CD4-positive, alpha-beta T cell treated with Interleukin-17A for 4 hours (primary cell): ENCODE measurements around the gene DOCK2.
"Not testable (repeated sequence)": the region's sequence is repeated elsewhere in the genome, so short reads cannot be mapped to it uniquely, and the experiment has no call there.

ENCODE experiments used
- DNase-seq: peaks from one replicate; pipeline ENCODE4 v3.0.0-alpha.2; 2020; ENCODE audit warnings: mixed read lengths

Gene DOCK2

DNA sequence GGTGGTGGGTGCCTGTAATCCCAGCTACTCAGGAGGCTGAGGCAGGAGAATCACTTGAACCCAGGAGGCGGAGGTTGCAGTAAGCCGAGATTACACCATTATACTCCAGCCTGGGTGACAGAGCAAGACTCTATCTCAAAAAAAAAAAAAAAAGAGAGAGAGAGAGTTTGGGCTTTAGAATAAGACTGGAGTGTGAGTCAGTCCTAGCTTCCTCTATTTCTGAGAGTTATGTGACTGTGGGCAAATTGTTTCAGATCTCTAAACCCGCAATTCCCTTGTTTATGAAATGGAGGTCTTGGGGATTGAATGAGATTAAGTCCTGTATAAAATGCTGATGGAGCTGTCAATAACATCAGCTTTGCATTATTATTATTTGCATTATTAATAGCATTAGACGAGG, 316.1 kb downstream of the DOCK2 start:
- DNase-seq = not testable (repeated sequence)

DNA sequence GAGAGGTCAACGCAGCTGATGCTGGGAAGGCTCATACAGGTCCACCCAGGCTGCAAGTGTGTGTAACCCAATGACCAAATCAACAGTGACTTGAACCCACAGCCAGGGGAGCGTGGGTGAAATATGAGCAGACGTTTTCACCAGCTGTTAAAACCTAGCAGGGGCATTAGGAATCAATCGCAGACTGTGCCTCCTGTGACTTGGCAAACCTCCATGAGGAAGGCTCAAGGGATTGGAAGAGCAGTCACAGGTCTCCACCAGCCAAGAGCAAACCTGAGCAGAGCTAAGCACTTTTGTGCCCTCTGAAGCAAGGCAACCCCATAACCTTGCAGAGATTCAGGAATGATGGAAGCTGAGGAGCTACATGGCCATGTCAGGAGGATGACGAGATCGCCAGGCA, 317.7 kb downstream of the DOCK2 start:
- DNase-seq = no peak

DNA sequence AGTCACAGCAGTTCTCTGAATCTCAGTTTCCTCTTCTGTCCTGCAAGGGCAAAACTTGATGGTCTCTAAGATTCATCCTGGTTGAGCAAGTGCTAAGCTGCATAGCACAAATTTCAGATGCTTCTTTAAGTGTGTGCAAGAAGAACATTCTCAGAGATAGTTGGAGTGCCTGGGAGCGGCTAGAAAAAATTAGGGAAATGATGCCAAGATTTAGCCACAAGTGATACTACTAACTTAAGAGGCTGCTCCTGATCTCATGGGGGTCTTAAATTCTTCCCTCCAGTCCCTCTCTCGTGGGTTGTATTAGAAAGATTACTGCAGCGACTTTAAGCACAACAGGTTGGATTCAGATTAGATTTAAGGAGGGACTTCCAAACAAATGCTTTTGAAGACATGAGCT, 319.1 kb downstream of the DOCK2 start:
- DNase-seq = no peak

DNA sequence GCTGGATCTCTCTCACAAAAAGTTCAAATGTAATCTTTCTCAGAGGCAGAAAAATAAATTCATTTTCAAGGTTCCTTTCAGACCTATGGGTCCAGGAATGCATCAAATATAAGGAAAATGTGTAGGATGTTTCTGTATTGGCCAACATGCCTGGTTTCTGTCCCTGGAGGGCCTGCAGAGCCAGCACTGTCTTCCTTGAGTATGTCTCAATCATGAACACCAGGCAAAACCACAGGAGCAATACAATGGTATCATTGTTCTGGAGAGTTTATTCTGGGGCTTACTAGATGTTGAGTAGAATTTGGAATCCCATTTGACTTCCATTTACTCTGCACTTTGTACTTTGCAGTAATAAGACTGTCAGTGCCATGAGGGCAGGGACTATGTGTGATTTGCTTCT, 319.7 kb downstream of the DOCK2 start:
- no peak for DNase-seq

- no peak for DNase-seq
These were observed 321.2 kb downstream of the DOCK2 start for GRCh38 chr5:169958278-169958677.

- no peak for DNase-seq
These were observed 323.6 kb downstream of the DOCK2 start for GRCh38 chr5:169960659-169961058.

- no peak for DNase-seq
These were observed 327.2 kb downstream of the DOCK2 start for GRCh38 chr5:169964246-169964645.

DNA sequence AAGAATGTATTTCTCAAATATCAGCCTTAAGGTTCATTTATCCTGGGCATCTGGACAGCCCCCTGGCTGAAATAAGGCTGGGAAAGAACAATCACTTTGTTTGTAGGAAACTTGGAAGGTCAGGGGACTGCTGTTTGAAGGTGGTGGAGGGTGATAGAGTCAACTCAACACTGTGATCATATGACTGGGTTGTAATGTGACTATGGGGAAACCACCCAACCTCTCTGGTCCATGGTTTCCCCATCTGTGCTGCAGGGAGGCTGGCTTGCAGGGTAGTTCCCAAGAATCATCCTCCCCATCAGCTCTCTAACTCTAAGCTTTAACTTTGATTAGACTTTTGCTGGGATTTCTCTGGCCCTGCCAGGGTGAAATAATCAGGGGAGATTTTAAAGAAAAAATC, 333.3 kb downstream of the DOCK2 start:
- DNase-seq = no peak

DNA sequence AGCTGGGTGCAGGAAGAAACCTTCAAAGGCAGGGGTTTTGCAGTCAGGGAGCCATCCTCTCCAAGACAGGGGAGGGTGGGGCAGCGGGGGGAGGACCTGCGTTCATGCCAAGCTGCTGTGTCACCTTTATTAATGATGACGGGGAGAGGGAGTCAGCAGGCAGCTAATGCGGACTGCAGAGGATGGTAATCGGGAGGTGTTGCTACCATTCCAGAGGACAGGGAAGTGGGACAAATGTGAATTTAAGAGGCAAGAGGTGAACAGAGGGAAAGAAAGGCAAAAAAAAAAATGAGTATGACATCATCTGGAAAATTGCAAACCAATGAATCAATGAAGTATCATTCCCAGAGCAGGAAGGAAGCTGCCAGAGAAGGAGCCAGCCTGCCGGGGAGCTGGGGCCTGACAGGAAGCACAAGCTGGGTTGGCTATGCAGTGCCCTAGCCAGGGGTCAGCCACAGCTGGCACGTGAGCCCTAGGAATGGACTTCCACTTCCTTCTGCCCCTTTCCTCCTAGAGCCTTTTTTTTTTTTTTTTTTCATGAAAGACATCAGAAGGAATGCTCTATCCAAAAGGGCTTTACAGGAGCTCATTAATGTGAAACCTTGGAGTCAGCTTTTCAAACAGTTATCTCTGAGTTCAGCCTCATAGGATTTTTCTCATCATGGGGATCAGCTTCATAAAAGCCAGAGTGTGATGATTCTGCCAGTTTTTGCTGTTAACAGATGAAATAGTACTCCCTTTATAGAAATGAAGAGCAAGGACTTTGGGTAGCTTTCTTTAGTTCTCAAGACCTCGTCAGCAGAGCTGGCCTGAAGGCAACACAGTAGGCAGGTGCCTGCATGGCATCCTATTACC, 334.1 kb downstream of the DOCK2 start:
- DNase-seq = no peak

GRCh38 chr5:169971780-169972179, 334.7 kb downstream of the DOCK2 start:
- no peak for DNase-seq

GRCh38 chr5:169973056-169973455, 336.0 kb downstream of the DOCK2 start:
- DNase-seq = no peak

- no peak for DNase-seq
These were observed 337.2 kb downstream of the DOCK2 start for GRCh38 chr5:169974121-169974770.

DNA sequence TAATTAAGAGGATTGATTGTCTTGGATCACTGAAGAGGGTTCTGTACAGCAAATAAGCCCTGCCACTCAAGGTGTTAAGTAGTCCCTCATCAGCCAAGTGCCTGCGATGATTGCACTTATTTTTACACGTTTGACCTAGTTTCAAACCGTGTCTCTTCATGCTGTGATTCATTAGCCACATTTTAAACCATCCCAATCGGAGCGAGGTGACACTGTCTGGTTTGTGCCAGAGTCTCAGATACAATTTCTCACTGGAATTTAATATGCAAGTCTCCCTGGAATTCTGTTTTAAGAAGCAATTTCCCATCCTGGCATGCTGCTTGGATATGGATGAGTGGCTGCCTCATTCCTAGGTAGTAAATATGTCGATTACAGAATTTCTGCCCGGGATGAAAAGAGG, 341.6 kb downstream of the DOCK2 start:
- no peak for DNase-seq

- no peak for DNase-seq
These were observed 342.8 kb downstream of the DOCK2 start for GRCh38 chr5:169979871-169980270.

DNA sequence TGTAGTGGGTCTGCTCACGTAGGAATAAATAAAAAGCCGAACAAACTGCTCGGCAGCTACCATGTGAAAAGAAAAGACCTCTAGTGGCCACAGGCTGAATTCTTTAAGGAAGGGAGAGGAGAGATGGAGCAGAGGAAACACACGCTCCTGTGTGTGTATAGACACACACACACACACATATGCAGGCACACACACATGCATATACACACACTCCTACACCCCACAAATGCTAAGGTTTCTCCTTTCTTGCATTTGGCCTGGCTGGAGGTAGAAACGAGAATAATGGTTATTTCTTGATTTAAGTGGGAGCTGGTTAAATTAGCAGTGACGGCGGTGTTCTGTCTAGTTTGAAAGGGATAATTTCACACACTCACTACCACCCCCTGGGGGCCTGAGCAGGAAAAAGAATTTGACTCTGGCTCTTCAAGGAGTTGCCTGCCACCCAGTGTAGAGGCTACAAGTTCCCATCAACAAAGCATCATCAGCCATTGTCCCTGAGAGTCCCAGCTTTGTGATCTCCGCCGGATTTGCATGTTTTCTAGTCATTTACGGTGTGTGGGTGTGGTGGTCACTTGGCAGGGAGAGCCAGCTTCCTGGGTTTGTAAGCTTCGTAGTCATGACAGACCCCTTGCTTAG, 343.5 kb downstream of the DOCK2 start, which contains the start of gene INSYN2B:
INSYN2B (minus strand) TSS at position 78 of the 636 bp plus-strand sequence. CDS start 96,597 bp downstream, outside the sequence.
- peak; percentile 12 for DNase-seq

DNA sequence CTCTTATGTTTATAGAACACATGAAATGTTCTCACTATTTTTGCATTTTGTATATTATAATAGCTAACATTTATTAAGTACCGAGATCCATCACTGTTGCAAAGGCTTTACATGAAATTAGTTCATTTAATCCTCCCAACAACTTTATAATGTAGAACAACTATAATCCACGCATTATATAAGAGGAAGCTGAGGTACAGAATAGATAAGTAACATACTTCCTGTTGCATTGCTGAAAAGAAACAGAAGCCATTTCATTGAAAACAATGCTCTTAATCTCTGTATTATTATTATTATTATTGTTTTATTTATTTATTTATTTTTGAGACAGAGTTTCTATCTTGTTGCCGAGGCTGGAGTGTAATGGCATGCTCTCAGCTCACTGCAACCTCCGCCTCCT, 351.1 kb downstream of the DOCK2 start:
- DNase-seq = no peak

GRCh38 chr5:169988947-169989346, 351.9 kb downstream of the DOCK2 start:
- no peak for DNase-seq

- DNase-seq = no peak
These were observed 352.3 kb downstream of the DOCK2 start for GRCh38 chr5:169989365-169989764.

GRCh38 chr5:169991115-169991869, 354.2 kb downstream of the DOCK2 start:
- no peak for DNase-seq

GRCh38 chr5:169992789-169993484, 355.9 kb downstream of the DOCK2 start:
- DNase-seq = no peak

GRCh38 chr5:169993485-169993790, 356.4 kb downstream of the DOCK2 start:
- no peak for DNase-seq

DNA sequence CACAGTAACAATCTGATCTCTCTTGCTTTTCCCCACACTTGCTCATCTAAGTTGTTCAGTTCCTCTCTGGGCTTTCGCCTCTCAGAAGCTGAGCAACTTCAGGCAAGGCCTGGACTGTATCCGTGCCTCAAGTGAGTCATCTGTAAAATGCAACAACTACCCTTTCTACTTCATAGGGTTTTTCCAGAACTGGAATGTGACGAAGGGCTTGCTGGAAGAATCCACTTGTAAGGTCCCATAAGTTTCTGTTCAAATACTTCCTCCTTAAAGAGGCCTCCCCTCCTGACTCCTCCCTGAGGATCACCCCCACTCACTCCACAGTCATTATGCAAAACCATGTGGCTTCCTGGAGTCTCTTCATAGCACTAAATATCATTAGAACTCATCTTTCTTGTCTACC, 360.7 kb downstream of the DOCK2 start:
- no peak for DNase-seq

- DNase-seq = no peak
These were observed 362.5 kb downstream of the DOCK2 start for GRCh38 chr5:169999621-170000020.
